ENCODE data around the gene E2F6. TPM values are rescaled to one million over a fixed set of nuclear protein-coding genes. Genes with fewer than 3 reads are reported as not detected.

The E2F6 gene
- total RNA-seq, 4 donors from 2014 or later: 6.0 to 19.8 (median 6.9) TPM

DNA sequence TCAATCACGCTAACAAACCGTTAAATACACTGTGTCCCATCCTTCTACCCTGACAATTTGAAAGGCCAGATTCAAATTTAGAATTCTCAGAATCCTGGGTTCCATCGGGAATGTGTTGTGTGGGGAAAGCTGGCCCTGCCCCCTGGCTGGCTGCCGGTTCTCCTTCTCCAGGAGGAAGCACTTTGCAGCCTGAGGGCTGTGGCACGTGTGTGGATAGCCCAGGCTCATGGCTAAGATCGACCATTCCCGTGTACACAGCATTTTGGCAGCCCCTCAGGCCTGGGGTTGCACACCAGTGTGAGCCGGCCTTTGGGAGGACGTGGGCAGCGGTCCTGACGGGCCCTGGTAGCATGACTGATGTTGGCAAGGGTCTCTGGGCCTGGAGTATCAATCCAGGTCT lies 70.6 kb downstream of the E2F6 start:
- Histone ChIP-seq H3K27ac (no peak overlapping the region), H3K9me3 (no peaks in the 10 kb centered on the region), H3K27me3 (no peaks in the 10 kb centered on the region), H3K4me3 (no peak overlapping the region), H3K36me3 (no peaks in the 10 kb centered on the region), H3K4me1 (peaks cover 0 to 19% (median 0%) of the 10 kb centered on the region in 4 donors)
- in situ Hi-C loops (cut with MboI; ENCODE audit: low pct_ligation_motif_present in 1 of 4, low pct_unique_long_range_greater_than_20kb in 1 of 4, low sequenced_read_pairs in 3 of 4): no loop called here
- no peak for DNase-seq
- TF ChIP-seq EP300 (IDR thresholded peaks at IDR 0.05; ENCODE audit: low read depth): no peak
- TF ChIP-seq POLR2AphosphoS5 (IDR thresholded peaks at IDR 0.05): no peak
- TF ChIP-seq POLR2A (IDR thresholded peaks at IDR 0.05): no peak
- TF ChIP-seq, protein P1, sequence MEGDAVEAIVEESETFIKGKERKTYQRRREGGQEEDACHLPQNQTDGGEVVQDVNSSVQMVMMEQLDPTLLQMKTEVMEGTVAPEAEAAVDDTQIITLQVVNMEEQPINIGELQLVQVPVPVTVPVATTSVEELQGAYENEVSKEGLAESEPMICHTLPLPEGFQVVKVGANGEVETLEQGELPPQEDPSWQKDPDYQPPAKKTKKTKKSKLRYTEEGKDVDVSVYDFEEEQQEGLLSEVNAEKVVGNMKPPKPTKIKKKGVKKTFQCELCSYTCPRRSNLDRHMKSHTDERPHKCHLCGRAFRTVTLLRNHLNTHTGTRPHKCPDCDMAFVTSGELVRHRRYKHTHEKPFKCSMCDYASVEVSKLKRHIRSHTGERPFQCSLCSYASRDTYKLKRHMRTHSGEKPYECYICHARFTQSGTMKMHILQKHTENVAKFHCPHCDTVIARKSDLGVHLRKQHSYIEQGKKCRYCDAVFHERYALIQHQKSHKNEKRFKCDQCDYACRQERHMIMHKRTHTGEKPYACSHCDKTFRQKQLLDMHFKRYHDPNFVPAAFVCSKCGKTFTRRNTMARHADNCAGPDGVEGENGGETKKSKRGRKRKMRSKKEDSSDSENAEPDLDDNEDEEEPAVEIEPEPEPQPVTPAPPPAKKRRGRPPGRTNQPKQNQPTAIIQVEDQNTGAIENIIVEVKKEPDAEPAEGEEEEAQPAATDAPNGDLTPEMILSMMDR (IDR thresholded peaks at IDR 0.05): no peak
- 54 to 60% methylated on average over 2 to 11 of the region's 11 CpGs for WGBS, 2 donors (ENCODE audit: low coverage in 1 of 2)
- intact Hi-C loops (cut with DNase I; ENCODE audit: low total_unique reads): no loop called here

Other genes with a start within 250 kb of the E2F6 start
- 10 to 100 TPM; 53.9 to 93.0 (median 74.7) TPM for gene ROCK2, start 121.5 kb downstream of the E2F6 start, total RNA-seq
- 1 to 10 TPM in 2 of 4 donors, under 1 TPM in 2; 0.20 to 2.6 (median 1.5) TPM for gene GREB1, start 67.9 kb upstream of the E2F6 start, total RNA-seq
- gene NTSR2, start 204.0 kb upstream of the E2F6 start, total RNA-seq: not detected